Peyer's patch (tissue), 4 donors: ENCODE measurements around the gene KIF4B.

Experiments used
- CTCF ChIP-seq, 6 experiments: fragments of 450-650 bp in 4 of 6; fragments of 200-600 bp in 2 of 6; sonication (generic) in 1 of 6; IDR thresholded peaks; one replicate each; pipeline ENCODE4 v1.5.1; 2017 to 2019; ENCODE audit warnings: antibody characterized with exemption in 6 of 6, mild to moderate bottlenecking in 3 of 6, moderate library complexity in 1 of 6
- POLR2A ChIP-seq, 2 donors: fragments of 450-650 bp; IDR thresholded peaks; one replicate each; pipeline ENCODE4 v1.5.1; 2017; ENCODE audit warnings: antibody characterized with exemption in 2 of 2, mild to moderate bottlenecking in 2 of 2, moderate library complexity in 2 of 2

DNA sequence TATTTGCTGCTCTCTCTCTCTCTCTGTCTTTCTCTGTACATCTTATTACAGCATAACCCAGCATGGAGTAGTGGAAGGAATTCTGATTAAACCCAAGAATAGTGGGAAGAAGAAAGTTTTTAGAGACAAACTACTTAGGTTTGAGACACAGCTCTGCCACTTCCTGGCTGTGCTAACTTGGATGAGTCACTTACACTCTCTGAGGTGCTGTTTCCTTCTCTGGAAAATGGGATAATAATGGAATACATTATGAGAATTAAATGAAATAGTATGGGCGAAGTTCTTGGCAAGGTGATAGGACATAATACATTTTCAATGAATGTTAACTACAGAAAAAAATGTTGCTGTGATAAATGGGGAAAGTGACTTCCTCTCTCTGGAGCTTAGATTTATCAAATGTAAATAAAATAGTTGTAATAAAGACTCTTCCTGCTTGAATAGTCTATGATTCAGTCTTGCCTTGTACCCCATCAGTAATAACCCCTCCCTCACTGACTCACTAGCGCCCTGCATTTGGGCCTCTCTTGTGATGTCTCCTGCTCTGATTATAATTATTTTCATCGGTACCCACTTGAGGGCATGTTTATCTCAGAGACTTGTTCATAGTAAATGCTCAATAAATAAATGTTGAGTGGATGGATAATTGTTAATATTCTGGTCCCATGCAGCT is 27.6 kb downstream of the KIF4B start:
- TF ChIP-seq CTCF (IDR thresholded peaks at IDR 0.05) (no peak), POLR2A (IDR thresholded peaks at IDR 0.05) (no peak)
